Right kidney (tissue), 9 donors: ENCODE results near the gene HERC4.

Experiments
- DNase-seq: peaks from one replicate; pipeline ENCODE4 v3.0.0-alpha.2; 2016
- long read RNA-seq, 8 donors: transcript quantifications; one replicate each; lab custom pipeline, GENCODE V29; 2026

Gene HERC4, protein sequence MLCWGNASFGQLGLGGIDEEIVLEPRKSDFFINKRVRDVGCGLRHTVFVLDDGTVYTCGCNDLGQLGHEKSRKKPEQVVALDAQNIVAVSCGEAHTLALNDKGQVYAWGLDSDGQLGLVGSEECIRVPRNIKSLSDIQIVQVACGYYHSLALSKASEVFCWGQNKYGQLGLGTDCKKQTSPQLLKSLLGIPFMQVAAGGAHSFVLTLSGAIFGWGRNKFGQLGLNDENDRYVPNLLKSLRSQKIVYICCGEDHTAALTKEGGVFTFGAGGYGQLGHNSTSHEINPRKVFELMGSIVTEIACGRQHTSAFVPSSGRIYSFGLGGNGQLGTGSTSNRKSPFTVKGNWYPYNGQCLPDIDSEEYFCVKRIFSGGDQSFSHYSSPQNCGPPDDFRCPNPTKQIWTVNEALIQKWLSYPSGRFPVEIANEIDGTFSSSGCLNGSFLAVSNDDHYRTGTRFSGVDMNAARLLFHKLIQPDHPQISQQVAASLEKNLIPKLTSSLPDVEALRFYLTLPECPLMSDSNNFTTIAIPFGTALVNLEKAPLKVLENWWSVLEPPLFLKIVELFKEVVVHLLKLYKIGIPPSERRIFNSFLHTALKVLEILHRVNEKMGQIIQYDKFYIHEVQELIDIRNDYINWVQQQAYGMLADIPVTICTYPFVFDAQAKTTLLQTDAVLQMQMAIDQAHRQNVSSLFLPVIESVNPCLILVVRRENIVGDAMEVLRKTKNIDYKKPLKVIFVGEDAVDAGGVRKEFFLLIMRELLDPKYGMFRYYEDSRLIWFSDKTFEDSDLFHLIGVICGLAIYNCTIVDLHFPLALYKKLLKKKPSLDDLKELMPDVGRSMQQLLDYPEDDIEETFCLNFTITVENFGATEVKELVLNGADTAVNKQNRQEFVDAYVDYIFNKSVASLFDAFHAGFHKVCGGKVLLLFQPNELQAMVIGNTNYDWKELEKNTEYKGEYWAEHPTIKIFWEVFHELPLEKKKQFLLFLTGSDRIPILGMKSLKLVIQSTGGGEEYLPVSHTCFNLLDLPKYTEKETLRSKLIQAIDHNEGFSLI
- long read RNA-seq, donor 1, partial matches to known transcripts: 0 of 4 reads
- long read RNA-seq, donor 1, other reads (novel, unspliced or antisense): 0 of 4 reads
- long read RNA-seq, donor 2: 0 reads
- long read RNA-seq, donor 3: 0 reads
- long read RNA-seq, donor 4, partial matches to known transcripts: 0 of 9 reads
- long read RNA-seq, donor 4, other reads (novel, unspliced or antisense): 0 of 9 reads
- long read RNA-seq, donor 5, partial matches to known transcripts: 0 of 5 reads
- long read RNA-seq, donor 5, other reads (novel, unspliced or antisense): 0 of 5 reads
- long read RNA-seq, donor 6, partial matches to known transcripts: 0 of 1 reads
- long read RNA-seq, donor 6, other reads (novel, unspliced or antisense): 0 of 1 reads
- long read RNA-seq, donor 7, partial matches to known transcripts: 12 of 18 reads
- long read RNA-seq, donor 7, other reads (novel, unspliced or antisense): 0 of 18 reads
- long read RNA-seq, donor 8, partial matches to known transcripts: 5 of 8 reads
- long read RNA-seq, donor 8, other reads (novel, unspliced or antisense): 0 of 8 reads

DNA sequence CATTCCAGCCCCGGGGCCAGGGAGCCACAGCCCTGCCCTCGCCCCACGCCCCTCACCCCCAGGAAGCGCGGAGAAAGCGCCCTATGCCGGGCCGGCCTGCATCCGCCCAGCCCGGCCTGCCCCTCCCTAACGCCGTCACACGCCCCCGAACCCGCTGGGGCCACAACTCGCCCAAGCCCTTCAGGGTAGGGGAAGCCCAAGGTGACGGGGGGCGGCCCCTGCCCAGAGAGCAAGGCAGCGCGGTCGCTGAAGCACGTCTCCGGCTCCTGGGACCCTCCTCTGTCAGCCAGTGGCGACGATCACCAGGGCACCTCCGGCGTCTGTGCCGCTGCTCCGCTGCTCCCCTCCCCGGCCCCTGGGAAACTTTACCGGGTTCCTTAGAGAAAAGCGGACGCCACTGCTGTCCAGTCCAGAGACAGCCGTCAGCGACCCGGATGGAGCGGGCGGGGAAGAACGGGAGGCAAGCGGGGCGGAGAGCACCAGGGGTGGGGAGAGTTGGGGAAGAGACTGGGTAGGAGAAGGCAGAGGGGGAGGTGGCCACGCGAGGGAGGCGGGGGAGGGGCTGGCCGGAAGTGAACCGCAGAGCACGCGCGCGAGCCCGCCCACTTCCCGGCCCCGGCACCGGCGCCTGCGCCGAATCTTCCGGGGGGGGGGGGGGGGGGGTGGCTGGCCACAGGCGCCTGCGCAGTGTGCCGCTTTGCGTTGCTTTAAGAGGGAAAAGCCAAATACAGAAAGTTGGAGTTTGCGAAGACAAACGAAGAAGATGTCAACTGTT lies at the start of gene HERC4:
Gene HERC4 (minus strand): TSS at position 509 of the 775 bp plus-strand sequence. CDS start 2,175 bp downstream, outside the sequence.
- peak; percentile 92 for DNase-seq

DNA sequence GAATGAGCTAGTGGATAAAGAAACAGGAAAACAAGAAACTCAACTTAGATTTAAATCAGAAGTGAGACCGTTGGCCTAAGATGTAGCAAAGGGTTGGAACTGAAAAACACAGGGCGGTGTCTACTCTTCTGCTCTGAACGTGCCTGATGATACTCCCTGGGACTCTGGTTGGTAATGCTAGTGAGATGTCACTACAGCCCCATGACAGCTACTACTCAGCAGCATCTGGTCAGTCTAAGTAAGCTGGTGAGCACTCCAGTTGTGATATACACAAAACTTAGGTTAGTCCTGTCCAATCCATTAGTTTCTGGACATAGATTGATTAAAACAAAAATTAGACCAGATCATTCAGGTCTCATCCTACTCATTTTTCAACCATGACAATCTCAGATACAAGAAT lies 49.6 kb upstream of the HERC4 start:
- DNase-seq: no peak

DNA sequence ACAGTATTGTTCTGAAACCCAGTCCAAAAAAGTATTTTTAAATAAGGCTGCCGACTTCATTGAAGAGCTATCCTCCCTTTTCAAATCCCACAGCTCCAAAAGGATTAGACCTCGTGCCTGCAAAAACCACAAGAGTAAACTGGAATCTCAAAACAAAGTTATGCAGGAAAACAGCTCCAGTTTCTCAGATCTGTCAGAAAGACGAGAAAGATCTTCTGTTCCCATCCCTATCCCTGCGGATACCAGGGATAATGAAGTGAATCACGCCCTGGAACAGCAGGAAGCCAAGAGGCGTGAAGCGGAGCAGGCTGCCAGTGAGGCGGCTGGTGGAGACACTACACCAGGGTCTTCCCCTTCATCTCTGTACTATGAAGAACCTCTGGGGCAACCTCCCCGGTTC lies 46.8 kb upstream of the HERC4 start:
- no peak for DNase-seq

DNA sequence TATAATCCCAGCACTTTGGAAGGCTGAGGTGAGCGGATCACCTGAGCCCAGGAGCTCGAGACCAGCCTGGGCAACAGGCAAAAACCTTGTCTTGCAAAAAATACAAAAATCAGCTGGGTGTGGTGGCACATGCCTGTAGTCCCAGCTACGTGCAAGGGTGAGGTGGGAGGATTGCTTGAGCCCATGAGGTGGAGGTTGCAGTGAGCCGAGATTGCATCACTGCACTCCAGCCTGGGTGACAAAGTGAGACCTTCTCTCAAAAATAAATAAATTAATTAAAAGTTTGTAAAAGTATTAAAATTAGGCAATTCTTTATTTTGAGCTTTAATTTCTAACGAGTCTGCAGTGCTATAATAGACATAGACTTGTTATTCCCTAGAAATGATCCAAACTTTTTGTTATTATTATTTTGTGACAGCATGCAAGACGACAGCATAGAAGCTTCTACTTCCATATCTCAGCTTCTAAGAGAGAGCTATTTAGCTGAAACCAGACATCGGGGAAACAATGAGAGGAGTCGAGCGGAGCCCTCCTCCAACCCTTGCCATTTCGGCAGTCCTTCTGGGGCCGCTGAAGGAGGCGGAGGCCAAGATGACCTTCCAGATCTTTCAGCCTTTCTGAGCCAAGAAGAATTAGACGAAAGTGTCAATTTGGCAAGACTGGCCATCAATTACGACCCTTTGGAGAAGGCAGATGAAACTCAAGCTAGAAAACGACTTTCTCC lies 46.1 kb upstream of the HERC4 start:
- DNase-seq: no peak

DNA sequence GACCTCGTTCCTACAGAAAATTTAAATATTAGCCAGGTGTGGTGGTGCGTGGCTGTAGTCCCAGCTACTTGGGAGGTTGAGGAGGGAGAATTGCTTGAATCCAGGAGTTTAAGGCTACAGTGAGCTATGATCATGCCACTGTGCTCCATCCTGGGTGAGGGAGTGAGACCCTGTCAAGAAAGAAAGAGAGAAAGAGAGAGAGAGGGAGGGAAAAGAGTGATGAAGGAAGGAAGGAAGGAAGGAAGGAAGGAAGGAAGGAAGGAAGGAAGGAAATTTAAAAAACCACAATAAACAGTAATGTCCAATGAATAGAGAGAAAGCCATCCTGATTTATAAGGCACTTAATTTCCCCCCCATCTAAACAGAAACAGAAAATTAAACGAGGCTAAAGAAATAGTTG lies 43.6 kb upstream of the HERC4 start:
- DNase-seq: no peak

DNA sequence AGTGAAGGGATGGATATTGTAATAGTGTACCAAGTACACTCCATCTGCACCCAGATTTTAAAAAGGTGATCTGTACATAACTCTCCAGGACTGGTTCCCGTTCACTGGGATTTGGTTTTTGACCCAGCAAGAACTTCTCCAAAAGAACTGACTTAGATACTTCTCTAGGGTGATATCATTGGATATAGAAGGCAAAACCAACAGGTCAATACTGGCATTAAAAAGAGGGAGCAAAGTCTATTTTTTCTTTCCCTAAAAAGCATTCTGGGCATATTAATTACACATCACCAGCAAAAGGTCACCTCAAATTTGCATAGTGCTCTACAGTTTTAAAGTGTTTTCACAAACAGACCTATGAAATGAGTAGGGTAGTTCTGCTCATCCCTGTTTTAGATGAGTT lies 37.8 kb upstream of the HERC4 start:
- no peak for DNase-seq

DNA sequence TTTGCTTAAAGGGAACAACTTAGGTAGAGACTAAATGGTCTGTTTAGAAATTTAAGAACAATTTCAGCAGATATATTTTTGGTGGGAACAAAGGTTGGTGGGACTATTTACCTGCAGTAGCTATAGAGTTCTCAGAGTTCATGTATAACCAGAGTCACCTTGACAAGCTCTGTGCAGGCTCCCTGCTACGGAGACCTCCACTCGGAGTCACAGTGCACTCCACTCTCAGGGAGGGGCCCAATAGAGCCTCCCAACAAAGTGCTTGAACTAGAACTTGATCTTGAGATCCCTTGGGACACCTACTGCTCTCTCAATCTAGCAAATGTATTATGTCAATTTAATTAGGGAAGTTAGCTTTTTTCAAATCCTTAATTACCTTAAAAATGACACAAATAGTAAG lies 36.5 kb upstream of the HERC4 start:
- DNase-seq: no peak

DNA sequence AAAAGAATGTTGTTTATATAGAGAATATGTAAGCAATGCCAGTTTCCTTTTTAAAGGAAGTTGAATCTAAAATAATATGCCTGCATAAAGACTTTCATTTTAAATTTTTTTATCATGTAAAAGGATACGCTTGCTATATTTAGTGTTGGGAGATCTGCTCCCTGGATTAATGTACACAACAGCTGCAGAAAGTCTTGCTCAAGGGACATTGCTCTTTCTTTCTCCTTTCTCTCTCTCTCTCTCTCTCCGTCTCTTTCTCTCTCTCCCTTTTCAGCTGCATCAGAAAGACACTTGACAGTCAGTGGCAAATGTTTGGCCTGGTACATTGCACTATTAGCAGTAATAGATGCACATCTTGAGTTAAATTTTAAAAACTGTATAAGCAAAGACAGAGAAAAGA lies 34.9 kb upstream of the HERC4 start:
- DNase-seq: no peak

DNA sequence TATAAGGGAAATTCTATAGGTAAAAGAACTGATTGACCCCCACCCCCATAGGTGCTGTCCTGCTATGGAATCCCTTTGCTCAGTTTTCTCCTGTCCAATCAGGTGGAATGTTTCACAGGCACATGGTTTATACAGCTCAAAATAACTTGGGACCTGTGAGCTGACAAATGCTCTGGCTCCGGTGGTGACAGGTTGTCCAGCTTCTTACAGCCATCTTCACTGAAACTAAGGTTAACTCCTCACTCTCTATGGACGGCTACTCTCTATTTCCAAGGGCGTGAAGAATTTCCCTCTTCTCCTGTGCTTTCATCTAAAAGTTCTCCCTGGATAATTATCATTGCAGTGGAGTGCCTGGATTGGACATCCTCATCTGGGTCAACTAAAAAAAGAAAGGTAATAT lies 34.2 kb upstream of the HERC4 start, which contains the start of gene MYPN:
Gene MYPN (plus strand): TSS at position 158 of the 400 bp plus-strand sequence. CDS start 11,951 bp downstream, outside the sequence.
- DNase-seq: no peak

DNA sequence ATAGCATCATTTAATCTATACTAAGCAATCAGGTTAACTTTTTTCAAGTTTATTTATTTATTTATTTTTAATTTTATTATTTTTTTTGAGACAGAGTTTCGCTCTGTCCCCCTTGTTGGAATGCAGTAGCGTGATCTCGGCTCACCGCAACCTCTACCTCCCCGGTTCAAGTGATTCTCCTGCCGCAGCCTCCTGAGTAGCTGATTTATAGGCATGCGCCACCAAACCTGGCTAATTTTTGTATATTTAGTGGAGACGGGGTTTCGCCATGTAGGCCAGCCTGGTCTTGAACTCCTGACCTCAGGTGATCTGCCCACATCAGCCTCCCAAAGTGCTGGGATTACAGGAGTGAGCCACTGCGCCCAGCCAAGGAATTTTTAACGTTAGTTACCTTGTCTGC lies 33.6 kb upstream of the HERC4 start:
- DNase-seq: no peak

DNA sequence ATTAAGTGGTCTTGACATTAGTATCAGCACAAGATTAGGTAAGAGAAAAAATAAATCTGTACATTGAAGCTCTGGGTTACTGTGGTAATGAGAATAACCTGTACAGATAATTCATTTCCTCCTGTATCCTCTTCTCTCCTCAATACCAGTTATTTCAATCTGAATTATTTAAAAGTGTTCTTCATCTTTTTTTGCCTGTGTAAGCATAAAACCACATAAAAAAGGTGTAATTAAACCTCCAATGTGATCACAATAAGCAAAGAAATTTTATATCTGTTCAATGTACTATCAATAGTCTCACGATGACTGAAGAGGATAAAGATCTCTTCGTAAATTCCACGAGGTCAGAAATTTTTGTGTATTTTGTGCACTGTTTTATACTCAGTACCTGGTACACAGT lies 33.0 kb upstream of the HERC4 start:
- no peak for DNase-seq

DNA sequence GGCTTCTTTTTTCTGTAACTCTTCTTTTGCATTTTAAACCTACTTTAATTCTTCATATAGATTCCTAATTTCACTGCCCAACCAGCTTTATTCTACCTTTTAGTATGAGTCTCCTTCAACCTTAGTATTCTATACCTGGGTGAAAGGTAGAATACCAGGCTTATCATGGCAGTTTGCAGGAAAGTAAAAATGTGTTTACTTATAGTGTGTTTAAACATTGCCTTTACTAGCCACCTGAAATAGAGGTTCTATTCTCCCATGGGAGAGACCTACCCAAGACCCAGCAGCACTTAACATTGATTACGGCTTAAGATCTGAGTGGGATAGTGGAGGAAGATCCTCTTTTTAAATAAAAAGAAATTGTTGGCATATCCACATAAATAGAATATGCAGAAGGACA lies 32.6 kb upstream of the HERC4 start:
- no peak for DNase-seq

DNA sequence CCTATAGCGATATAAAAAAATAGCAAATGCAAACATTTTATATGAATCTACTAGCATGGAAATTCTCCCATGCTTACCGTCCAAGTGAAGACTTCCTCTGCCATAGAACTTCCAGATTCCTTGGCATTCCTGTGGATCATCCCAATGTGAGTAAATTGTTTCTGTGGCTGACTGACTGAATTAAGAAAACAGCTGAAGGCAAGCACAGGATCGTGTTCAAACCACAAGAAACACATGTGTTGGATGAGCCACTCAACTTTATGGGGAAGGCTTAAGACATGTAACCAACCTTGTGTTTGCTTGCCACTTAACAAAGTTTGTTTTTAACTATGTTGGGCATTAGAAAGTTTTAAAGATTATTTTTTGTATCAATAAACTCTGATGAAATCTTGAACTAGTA lies 31.6 kb upstream of the HERC4 start:
- no peak for DNase-seq

DNA sequence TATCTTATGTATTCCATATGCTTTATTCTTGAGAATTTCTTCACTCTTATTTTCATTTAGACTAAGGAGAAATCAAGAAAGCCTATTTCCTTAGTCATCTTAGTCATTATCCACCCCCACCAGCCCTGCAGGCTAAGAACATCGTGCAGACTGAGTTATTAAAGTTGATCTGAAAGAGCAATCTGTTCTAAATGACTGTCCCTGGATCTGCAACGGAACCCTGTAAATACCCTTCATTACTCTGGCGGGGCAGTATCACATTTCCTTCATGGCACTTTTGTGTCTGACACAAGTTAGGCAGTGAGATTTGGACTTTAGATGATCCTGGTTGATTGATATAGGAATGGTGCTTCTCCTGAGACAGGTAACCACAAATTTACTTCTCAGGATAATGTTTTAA lies 30.7 kb upstream of the HERC4 start:
- DNase-seq: no peak

DNA sequence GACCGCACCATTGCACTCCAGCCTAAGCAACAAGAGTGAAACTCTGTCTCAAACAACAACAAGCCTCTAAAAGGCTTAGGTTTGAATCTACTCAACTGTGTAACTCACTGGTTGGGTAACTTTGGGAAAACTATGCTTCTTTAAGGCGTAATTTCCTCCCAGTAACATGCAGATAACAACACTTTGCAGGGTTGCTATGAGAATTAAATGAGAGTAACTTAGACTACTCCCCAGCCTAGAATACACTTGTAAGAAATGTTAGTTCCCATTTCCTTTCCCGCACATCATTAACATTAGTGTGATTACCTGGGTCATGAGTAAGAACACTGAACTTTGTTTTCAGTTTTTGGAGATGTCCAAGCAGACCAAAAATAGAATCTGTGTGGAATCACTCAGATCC lies 28.8 kb upstream of the HERC4 start:
- no peak for DNase-seq

DNA sequence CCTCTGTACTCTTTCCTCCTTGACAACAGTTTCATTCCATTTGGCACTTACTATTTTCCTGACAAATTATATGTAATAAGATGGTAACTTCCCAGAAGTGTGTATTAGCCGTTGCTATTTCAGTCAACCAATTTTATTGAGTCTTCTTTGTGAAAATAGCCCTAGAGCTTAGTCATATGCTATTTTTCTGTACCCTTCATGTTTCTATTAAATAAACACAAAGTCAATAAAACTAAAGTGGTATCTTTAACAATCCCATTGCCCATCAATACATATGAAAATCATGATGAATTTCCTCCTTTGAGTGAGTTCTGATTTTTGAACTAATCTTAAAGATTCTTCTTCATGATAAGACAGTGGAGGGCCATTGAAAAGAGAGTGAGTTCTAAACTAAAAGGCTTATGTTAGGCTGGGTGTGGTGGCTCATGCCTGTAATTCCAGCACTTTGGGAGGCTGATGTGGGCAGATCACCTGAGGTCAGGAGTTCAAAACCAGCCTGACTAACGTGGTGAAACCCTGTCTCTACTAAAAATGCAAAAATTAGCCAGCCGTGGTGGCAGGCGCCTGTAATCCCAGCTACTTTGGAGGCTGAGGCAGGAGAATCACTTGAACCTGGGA lies 28.3 kb upstream of the HERC4 start:
- DNase-seq: no peak

DNA sequence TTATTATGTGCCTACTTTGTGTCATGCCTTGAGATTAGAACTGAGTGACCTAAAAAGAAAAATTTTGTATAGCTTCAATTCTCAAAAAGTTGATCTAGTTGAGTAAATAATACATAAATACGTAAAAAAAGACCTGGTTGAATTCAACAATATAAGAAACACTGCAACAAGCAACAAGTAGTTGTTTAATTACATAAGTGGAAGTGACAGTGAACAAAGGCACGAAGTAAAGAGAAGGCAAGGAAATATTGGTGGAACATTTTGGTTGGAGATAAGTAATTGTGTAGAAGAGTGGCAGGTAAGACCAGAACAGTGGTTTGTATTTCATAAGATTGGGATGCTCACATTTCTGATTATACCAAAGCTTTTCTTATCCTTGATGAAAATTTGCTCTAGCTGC lies 26.0 kb upstream of the HERC4 start:
- no peak for DNase-seq

DNA sequence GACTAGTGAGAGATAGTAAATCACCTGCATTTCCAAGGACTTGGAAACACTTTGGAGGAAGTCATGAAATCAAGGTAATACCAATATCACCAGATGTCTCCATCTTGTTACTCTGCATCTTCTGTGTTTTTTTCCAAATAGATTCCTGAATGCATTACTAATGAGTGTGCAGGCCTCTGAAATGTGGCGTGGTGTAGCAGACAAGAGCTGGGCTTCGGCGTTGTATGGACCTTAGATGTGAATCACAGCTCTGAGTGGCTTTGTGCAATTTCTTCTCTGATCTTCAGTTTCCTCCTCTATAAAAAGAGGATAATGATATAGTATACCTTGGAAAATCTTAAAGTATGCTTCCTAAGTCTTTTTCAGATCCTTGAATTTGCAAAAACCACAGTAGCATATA lies 24.7 kb upstream of the HERC4 start:
- DNase-seq: no peak

DNA sequence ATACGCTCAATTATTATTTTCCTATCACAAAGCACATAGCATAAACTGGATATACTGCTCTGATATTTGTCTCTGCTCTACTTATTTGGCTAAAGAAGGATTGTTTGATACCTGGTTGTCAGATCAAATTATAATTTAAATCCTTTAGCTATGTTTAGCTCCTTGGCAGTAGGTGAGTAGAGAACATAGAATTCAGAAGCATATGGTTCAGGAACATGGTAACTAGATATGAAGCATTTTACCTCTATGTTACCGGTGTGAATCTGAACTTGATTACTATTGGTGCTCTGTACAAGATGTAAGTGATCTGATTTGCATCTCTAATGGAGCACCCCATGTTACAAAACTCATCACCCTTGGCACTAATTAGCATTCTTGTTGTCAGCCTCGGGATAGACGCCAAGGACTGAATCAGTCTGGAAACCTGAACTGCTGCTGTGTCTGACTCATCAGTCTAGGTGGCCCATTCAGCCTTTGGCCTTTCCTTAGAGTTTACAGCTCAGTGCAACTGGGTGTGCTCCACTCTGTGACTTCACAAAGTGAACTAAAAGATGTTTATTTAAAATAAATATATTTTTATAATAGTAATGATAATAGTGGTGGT lies 21.9 kb upstream of the HERC4 start:
- no peak for DNase-seq

DNA sequence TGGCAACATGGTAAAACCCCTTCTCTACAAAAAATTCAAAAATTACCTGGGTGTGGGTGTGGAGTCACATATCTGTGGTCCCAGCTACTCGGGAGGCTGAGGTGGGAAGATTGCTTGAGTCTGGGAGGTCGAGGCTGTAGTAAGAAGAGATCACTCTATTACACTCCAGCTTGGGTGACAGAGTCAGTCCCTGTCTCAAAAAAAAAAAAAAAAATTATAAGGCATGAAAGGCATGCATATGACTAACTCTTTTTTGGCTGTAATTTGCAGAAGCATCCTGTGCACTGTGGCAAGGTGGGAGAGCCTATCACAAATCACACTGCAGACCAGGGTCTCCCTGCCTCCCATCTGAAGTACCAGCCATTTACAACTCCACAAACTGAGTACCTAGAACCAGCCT lies 20.1 kb upstream of the HERC4 start:
- no peak for DNase-seq
